GM19324 (cell line): ENCODE data around the gene SEMA3B.
"Not testable (repeated sequence)": the region's sequence is repeated elsewhere in the genome, so short reads cannot be mapped to it uniquely, and the experiment has no call there.

Source experiments
- ATAC-seq: cut with Tn5 transposase; IDR thresholded peaks from one replicate; pipeline ENCODE4 v1.9.1; 2021; ENCODE audit warnings: mild to moderate bottlenecking, moderate library complexity; ENCODE audit not compliant: unreplicated experiment, low FRiP score

The SEMA3B gene

DNA sequence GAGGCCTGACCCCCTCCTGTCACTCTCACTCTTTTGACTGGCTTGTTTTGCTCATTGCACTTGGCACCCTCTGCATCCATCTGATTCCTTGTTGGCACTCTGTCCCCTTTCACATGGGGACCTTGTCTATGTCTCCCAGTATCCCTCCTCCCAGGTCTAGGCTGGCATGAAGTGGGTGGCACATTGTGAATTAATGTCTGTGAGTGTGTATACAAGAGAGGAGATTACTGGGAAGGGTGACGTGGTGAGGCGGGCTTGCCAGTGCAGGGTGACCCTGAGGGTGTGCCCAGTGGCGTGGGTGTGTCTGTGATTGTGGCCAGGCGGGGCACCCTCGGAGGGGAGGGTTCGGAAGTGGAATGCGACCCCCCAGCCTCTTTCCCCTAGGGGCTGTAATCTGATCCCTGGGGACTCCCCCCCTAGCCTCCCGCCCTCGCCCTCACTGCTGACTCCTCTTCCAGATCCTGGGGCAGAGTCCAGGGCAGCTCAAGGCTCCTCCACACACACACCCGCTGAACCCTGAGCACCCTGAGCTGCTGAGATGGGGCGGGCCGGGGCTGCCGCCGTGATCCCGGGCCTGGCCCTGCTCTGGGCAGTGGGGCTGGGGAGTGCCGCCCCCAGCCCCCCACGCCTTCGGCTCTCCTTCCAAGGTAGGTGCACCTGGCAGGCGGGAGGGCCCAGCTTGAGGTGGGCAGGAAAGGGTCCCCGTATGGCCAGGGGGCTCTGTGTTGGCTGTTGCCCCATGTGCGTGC, at the start of gene SEMA3B:
SEMA3B (plus strand) TSS at position 445 of the 749 bp plus-strand sequence; CDS start at position 539, 94 bp downstream.
- ATAC-seq, result no peak

DNA sequence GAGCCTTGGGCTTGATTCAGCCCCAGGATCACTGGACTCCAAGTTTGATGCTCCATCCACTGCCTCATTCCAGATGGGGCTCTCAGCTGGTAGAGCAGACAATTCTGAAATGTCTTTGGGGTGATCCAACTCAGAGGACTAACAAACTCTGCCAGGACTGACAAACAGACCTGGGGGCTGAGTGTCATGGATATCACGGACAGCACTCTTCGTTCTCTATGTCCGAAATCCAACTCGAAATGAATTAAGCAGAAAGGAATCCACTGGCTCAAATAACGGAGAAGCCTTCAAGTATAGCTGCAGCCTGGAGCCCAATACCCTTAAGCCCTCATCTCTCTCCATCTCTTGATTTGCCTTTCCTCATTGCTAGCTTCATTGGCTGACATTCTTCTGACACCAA, 49.7 kb upstream of the SEMA3B start:
- no peak for ATAC-seq

DNA sequence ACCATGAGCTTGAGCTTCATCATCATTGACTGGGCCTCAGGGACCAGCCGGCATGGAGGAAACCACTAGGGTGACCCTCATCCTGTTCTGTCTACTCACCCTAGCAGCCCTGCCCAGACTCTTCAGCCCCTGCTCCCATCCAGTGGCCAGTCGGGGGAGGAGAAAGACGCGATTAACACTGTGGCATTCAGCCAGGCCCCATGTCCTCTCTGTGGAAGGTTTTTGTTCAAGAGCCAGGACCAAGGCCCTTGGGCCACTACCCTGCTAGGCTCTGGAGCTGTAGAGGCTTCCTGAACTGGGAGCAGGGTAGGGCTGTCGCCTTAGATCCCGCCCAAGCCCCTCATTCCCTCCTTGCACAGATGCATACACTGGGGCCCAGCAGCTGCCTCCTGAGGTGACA, 48.8 kb upstream of the SEMA3B start:
- ATAC-seq, result no peak

DNA sequence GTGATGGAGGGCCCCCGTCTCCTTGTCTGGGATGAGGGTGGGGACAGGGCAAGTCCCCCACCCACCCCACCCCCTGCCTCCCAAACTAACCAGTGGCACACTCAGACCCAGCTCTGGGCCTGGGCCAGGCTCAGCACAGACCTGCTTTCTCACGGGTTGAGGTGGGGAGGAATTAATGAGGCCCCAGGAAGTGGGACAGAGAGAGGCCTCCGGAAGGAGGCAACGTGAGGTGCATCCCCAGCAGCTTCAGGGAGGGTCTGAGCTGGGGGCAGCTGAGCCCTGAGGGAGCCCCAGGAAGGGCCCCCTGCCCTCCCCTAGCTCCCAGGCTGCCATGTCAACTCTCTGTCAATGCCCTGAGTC, 47.9 kb upstream of the SEMA3B start:
- ATAC-seq, result no peak

DNA sequence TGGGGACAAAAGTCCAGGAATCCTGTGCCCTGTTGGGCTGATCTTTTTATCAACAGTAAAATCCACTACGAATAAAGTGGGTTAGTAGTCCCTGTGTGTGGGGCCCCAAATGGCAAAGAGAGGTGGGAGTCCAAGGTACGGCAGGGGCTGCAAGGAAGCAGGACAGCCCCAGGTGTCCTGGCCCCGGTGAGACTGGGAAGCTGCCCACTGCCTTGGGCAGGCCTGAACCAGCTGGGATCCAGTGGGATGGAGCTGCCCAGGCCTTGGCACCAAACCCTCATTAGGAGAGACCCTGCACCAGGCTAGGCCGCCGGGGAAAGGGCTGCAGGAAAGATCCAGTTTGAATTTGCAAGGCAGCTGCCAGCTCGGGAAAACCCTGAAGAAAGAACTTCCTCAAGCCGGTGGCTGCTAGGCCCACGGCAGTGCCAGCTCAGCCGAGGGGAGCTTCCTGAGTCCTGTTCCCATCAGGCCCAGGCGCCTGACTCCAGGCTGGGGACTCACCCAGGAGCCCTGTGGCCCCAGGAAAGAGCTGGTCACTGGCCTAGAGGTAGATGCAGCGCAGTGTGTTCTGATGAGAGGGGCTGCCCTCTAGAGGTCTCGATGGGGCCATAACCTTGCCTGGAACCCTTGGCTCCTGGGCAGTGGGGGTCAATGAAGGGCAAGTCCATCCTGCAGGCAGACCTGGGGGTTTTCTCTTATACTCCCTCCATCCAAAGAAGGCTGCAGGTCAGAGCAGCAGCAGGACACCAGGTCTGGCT, 47.4 kb upstream of the SEMA3B start:
- ATAC-seq, result no peak

DNA sequence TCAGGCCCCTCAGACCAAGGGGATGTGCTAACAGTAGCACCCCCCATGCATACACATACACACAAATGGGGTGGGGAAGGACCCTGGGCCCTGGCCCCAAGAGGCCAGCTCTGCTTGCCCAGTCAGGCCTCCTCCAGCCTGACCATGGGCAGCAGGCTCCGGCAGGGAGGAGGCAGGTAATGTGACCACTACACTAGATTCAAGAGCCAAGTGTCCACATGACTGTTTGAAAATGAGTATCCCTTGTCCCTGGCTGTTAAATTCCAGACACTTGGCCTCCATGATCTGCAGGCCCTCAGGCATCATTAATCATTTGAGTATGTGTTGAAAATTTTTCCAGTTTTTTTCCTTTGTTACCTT, 46.8 kb upstream of the SEMA3B start:
- ATAC-seq, result no peak

DNA sequence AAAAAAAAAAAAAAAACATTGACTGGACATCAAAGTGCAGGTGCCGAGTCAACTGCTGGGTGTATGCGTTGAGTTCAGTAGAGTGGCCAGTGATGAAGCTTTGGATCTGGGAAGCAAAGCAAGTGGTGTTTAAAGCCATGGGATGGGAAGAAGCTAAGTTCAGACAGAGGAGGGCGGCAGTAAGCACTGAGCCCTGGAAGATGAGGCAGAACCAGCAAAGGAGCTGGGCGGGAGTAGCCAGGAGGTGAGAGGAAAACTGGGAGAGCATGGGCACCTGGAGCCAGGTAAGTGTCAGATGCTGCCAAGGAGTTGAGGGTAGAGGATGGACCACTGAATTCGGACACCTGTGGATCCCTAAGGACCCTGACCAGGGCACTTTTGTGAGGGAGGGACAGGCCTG, 44.3 kb upstream of the SEMA3B start:
- no peak for ATAC-seq

DNA sequence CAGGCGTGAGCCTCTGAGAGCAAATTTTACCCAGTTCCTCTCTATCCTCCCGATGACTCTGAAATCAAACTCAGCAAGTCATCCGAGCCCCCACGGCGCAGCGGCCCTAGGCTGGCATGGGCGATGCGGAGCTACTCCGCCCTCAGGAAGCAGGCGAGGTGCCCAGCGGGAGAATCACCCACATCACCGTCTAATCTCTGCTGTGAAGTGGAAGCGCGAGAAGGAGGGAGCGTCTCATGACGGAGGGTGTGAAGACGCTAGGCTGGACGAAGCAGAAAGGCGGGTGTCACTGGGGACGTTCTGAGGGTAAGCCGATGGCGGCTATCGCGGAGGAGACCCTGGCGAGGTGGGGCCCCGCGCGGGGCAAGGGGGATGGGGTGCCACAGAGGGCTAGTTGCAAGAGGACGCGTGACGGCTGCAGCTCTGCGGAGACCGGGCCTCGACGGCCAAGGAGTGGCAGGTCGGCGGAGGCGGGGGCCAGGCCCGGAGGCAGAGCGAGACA, 42.0 kb upstream of the SEMA3B start:
- peak; percentile 32 for ATAC-seq

DNA sequence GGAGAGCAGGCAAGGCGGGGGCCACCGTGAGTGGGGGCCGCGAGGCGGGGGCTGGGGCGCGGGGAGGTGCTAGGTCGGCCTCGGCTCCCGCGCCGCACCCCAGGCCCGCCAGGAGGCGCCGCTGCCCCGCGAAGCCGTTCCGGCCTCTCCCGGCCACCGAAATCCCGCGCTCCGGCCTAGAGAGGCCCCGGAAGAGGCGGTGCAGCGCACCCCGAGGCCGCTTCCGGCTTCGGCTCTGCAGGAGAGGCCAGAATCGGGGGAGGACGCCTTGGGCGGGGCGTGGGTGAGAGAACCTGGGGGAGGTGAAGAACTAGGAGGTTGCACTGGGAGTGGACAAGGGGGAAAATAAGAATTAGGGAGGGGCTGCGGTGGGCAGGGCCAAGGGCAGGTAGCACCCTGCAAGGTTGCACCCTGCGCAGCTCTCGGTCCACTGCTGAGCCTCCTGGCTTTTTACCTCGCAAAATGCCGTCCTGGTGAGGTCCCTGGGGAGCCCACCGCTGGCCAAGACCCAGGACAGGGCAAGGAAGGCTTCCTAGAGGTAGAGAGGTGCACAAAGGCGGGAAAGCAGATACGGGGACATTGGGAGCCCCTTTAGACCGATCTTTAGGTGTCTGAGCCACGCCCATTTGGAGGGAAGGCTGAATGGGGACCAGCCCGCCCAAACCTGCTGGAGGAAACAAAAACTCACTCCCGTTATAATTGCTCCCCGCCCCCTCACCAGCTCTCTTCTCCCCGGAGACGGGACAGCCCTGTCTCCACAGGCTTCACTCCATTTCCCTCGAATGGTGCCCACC, 41.4 kb upstream of the SEMA3B start:
- peak; percentile 81 for ATAC-seq

DNA sequence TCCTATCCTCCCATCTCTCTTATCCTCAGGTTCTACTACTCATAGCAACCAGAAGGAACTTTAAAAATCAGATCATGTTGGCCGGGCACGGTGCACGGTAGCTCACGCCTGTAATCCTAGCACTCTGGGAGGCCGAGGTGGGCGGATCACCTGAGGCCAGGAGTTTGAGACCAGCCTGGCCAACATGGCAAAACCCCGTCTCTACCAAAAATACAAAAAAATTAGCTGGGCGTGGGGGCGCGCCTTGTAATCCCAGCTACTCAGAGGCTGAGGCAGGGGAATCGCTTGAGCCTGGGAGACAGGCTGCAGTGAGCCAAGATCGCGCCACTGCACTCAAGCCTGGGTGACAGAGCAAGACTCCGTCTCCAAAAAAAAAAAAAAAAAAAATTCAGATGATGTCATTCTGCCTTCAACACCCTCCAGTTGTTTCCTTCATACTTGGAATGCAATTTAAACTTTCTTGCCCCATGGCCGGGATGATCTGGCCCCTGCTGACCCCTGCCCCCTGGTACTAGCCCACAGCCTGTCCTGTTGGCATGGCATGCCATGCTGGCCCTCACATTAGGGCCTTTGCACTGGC, 40.7 kb upstream of the SEMA3B start:
- ATAC-seq, result not testable (repeated sequence)

DNA sequence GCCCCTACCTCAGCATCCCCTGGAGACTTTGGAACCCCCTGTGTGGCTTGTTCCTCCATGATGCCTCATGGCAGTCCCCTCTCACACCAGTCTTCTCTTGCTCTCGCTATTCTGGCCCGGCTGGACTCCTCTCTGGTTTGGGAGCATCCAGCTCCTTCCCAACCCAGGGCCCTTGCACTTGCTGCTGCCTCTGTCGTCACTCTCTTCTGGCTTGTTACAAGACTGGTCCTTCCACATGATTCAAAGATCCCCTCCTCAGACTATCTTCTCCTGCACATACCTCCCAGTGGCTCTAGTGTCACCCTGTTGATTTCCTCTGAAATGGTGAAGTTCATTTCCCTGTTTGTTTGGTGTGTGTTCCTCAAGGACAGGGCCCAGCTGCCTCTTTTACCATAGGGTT, 39.5 kb upstream of the SEMA3B start:
- ATAC-seq, result no peak

DNA sequence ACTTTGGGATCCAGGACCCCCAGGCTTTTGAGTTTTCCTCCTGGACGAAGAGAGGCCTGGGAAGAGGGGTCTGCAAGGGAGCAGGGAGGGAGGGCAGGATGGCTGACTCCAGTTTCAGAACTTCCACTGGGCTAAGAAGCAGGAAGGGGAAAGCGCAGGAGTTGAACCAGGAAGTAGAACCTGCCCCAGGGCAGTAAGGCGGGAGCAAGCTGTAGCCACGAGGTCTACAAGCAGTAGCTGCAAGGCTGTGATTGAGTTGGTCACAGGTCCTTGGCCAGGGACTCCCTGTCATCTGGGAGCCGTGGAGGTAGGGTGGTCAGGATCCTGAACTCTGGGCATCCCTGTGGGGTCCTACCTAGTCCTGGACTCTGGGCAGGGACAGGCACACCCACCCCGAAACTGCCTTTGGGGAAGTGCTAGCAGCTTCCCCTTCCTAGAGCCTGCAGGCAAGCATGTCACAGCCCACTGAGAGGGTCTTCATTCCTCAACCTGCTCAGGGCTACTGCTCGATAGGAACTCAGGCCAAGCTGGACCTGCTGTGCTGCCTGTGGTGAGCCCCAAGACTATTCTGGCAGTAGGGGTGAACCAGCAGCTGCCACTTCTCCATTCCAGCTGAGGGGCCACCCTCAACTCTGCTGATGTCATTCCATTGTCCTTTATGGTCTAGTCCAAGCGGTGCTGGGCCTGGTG, 38.7 kb upstream of the SEMA3B start:
- ATAC-seq, result no peak

DNA sequence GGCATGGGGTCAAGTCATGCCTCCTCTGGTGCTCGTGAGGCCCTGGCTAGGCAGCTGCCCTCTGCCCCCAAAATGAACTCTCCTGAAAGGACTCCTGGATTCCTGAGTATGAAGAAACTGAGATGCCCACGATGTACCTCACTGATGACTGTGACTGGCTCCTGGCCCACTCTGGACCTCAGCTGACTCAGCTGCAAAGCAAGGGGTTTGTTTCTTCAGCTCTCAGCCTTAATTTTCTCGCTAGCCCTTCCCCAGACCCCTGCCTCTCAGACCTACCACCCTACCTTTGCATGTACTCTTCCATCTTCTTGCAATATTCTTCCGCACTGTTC, 38.2 kb upstream of the SEMA3B start:
- no peak for ATAC-seq

DNA sequence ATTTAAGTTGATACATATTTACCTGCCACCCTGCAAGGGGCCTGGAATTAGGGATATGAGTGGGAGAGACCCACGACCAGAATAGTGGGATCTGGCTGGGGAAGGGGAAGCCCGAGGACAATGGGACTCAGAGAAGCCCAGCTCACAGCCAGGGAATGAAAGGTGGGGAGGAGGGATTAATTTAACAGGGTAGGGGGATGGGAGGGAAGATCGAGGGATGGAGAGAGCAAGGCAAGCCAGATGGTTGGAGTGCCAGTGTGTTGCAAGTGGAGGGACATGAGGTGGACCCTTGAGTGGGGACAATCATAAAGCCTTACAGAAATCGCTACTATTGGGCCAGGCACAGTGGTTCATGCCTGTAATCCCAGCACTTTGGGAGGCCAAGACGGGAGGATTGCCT, 37.4 kb upstream of the SEMA3B start:
- ATAC-seq, result no peak

DNA sequence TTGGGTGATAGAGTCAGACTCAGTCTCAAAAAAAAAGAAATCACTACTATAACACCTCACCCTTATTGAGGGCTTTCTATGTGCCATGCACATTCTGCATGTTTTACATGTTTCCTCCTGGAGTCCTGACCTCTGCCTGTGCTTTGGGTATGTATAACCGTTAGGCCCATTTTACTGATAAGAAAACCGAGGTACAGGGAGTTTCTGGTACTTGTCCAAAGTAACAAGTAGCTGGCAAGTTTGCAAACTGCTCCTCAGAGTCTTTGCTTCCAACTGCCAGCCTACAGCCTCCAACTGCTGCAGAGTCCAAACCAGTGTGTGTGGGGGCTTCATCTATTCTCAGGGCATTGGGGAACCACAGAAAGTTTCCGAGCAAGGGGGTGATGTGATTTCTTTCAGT, 36.6 kb upstream of the SEMA3B start:
- no peak for ATAC-seq

DNA sequence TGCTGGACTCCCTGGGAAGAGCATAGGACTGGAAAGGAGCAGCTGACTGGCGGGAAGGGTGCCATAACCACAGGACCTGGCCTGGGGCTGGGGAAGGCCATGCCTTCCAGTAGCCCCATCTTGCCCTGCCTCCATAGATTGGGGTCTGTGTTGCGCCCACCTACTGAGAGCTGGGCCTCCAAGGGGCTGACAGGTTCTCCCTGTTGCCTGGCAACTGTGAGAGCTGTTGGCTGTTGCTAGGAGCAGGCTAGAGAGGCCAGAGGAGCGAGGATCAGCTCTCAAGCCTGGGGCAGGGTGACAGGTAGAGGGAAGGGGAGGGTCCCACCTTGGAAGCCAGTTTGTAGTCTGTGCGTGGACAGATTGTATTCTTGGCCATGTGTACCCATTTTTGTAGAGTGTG, 35.8 kb upstream of the SEMA3B start:
- ATAC-seq, result no peak

DNA sequence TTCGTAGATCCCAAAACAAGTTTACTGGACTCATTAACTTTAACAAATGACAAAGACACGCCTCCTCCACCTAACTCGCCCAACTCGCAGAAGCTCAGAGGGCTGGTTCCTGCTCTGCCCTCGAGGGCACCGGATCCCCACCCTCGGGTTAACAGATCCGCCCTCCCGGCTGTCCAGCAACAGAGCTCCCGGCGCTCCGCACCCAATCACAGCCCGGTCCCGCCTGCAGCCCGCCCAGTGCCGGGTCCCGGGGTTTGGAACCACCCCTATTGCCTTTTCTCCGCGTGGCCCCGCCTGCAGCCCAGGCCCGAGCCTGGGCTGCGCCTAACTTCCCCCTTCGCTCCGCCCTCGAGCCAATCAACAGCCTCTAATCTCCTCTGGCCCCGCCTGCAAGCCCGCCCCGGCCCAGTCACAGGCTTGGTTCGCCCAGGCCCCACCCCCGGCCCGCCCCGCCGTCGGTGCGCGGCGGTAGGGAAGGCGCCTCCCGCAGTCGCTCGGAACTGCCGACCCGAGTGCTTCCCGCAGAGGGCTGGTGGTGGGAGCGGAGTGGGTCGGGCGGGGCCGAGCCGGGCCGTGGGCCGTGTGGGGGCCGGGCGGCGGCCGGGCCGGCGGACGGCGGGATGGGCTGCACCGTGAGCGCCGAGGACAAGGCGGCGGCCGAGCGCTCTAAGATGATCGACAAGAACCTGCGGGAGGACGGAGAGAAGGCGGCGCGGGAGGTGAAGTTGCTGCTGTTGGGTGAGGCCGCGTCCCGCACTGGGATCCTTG, 33.0 kb upstream of the SEMA3B start, which contains the start of gene GNAI2:
GNAI2 (plus strand) TSS at position 489 of the 768 bp plus-strand sequence; CDS start at position 621, 132 bp downstream.
- ATAC-seq, result peak; percentile 97

DNA sequence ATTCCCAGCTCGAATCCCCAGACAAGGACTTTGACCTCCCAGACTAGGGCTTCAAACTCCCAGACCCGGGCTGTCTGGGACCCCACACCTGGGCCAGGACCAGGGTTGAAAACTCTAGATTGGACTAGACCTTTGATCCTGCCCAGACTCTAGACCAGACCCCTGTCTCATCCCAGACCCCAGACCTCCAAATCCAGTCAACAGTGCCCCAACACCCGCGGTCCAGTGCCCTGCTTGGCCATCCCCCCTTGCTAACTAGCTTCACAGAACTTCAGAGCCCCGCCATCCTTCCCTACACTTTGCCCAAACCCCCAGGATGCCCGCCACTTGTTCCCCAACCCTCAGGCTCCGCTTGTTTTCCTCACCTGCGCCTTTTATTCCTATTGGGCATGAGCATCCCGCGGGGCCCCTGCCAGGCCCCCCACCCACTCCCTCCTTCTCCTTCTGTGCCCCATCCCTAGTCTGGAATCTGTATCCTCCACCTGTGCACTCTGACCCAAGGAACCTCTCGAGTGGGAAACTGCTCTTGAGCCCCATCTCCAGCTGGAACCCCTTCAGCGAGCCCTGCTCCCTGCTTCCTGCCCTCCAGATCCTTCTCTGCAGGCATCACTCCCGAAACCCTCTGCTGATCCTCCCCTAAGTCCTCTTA, 32.3 kb upstream of the SEMA3B start:
- ATAC-seq, result no peak

DNA sequence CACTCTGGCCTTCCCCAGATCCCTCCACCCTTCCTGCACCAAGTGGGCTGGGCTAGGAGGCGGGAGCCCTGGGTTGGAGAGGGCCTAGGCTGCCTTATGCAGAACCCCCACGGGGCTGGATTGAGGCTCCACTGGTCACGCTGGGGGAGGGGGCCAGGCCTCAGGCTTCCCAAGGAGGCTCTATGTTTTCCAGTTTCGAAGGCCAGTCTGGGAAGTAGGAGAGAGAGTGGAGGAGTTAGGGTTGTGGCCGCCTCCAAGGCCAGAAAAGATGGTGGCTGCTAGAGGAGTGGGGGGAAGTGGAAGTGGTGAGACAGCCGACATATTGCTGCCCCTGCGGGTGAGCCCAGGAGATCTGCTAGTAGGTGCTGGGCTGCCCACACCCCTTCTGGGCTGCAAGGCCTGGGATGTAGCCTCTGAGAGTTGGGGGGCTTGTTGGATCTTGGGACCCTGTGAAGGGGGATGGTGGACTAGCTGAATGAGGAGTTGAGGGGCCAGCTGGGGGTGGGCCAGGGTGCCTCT, 31.8 kb upstream of the SEMA3B start:
- no peak for ATAC-seq
